ENCODE measurements around the gene THSD4.
"Not testable (repeated sequence)": the region's sequence is repeated elsewhere in the genome, so short reads cannot be mapped to it uniquely, and the experiment has no call there.

DNA sequence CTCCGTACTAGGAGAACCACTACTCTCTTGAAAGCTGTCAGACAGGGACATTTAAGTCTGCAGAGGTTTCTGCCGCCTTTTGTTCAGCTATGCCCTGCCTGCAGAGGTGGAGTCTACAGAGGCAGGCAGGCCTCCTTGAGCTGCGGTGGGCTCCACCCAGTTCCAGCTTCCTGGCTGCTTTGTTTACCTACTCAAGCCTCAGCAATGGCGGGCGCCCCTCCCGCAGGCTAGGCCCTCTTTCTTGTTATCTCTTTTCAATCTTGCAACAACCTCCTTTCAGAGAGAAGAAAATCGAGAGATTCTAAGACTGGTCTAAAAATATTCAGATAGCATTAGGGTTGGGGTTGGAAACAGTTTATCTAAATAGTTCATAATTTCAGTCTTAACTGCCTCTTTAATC lies 257.5 kb downstream of the THSD4 start:
- TF ChIP-seq, protein P1, sequence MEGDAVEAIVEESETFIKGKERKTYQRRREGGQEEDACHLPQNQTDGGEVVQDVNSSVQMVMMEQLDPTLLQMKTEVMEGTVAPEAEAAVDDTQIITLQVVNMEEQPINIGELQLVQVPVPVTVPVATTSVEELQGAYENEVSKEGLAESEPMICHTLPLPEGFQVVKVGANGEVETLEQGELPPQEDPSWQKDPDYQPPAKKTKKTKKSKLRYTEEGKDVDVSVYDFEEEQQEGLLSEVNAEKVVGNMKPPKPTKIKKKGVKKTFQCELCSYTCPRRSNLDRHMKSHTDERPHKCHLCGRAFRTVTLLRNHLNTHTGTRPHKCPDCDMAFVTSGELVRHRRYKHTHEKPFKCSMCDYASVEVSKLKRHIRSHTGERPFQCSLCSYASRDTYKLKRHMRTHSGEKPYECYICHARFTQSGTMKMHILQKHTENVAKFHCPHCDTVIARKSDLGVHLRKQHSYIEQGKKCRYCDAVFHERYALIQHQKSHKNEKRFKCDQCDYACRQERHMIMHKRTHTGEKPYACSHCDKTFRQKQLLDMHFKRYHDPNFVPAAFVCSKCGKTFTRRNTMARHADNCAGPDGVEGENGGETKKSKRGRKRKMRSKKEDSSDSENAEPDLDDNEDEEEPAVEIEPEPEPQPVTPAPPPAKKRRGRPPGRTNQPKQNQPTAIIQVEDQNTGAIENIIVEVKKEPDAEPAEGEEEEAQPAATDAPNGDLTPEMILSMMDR (IDR thresholded peaks at IDR 0.05), result not testable (repeated sequence)
- TF ChIP-seq POLR2A (IDR thresholded peaks at IDR 0.05), result not testable (repeated sequence)
